ENCODE results near the gene ZSWIM6.

The ZSWIM6 gene

GRCh38 chr5:61455179-61456006 is 123.3 kb downstream of the ZSWIM6 start:
- no peak overlapping the region for H3K4me3 ChIP-seq (ENCODE audit: low read depth, low read length)
- TF ChIP-seq CTCF (IDR thresholded peaks at IDR 0.05; ENCODE audit: insufficient read depth, low read length, missing control alignments): no peak
- ChIA-PET CTCF (interaction anchor here (0.9 kb wide), 1 partner anchor 204 kb away, joined by 4 read pairs; no protein-coding TSS in a partner anchor), POLR2A (no interaction called here)
- no peak for DNase-seq (ENCODE audit: low read depth, low spot score)

GRCh38 chr5:61460471-61460870 is 128.4 kb downstream of the ZSWIM6 start:
- no peak for DNase-seq (ENCODE audit: low read depth, low spot score)
- no peak for TF ChIP-seq CTCF (IDR thresholded peaks at IDR 0.05; ENCODE audit: insufficient read depth, low read length, missing control alignments)
- no peak overlapping the region for H3K4me3 ChIP-seq (ENCODE audit: low read depth, low read length)
- POLR2A ChIA-PET: no interaction called here
- CTCF ChIA-PET: no interaction called here

DNA sequence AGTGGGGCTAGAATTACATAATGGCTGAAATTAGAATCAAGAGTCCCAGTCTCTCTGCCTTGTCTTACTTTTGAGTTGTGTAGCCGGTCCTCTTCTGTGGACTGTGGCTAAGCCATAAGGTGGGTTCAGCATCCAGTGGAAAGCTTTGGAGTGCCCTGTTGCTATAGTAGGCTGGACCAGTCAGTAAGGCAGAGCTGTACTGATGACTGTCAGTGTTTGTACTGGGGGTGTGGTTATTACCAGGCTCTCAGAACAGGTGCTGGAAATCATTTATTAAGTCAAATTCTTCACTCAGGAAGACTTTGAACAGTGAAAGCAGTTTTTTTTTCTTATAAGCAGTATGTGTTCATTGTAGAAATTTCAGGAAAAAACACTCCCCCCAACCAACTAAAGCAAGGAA is 129.4 kb downstream of the ZSWIM6 start:
- DNase-seq (ENCODE audit: low read depth, low spot score): no peak
- no peak overlapping the region for H3K4me3 ChIP-seq (ENCODE audit: low read depth, low read length)
- ChIA-PET CTCF (no interaction called here), POLR2A (interaction anchor here (1.6 kb wide), 1 partner anchor 10 kb away, joined by 6 read pairs; no protein-coding TSS in a partner anchor)
- TF ChIP-seq CTCF (IDR thresholded peaks at IDR 0.05; ENCODE audit: insufficient read depth, low read length, missing control alignments): no peak

DNA sequence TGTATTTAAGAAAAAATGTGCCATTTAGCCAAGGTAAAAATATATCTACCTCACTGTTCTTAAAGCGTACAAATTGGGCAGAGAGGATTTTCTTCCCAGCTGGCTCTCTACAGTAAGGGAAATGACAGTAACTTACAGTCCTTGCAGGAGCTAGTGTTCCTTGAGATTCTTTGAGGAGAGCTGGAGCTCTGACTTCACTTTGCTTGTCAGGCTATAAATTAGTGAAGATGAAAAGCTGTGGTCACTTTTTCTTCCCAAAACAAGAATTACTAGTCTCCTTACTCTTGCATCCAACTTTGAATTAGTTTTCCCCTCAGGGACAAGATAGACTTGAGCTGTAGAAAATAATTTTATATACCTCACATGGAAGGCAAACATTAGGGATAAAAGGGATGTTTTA is 129.9 kb downstream of the ZSWIM6 start:
- no peak for DNase-seq (ENCODE audit: low read depth, low spot score)
- CTCF ChIA-PET: no interaction called here
- TF ChIP-seq CTCF (IDR thresholded peaks at IDR 0.05; ENCODE audit: insufficient read depth, low read length, missing control alignments): no peak
- POLR2A ChIA-PET: interaction anchor here (1.6 kb wide), 1 partner anchor 11 kb away, joined by 6 read pairs; no protein-coding TSS in a partner anchor
- no peak overlapping the region for H3K4me3 ChIP-seq (ENCODE audit: low read depth, low read length)

- ChIA-PET POLR2A (no interaction called here), CTCF (interaction anchor here (0.6 to 2.2 kb wide), 2 partner anchors 12 to 321 kb away, joined by 3 to 10 read pairs; no protein-coding TSS in a partner anchor)
- H3K4me3 ChIP-seq (ENCODE audit: low read depth, low read length): no peak overlapping the region
- no peak for TF ChIP-seq CTCF (IDR thresholded peaks at IDR 0.05; ENCODE audit: insufficient read depth, low read length, missing control alignments)
- no peak for DNase-seq (ENCODE audit: low read depth, low spot score)
Observed at GRCh38 chr5:61463596-61463995, 131.5 kb downstream of the ZSWIM6 start.

GRCh38 chr5:61464512-61464911 is 132.5 kb downstream of the ZSWIM6 start:
- ChIA-PET POLR2A (no interaction called here), CTCF (interaction anchor here (2.2 kb wide), 1 partner anchor 13 kb away, joined by 10 read pairs; no protein-coding TSS in a partner anchor)
- no peak overlapping the region for H3K4me3 ChIP-seq (ENCODE audit: low read depth, low read length)
- DNase-seq (ENCODE audit: low read depth, low spot score): no peak
- TF ChIP-seq CTCF (IDR thresholded peaks at IDR 0.05; ENCODE audit: insufficient read depth, low read length, missing control alignments): no peak

All from AG04449 (cell line).